GM18526 (cell line): ENCODE measurements around the gene PDIA5.

ENCODE experiments used
- POLR2A ChIP-seq: IDR thresholded peaks from 3 replicates; pipeline ENCODE4 v1.6.1; 2011; ENCODE audit not compliant: insufficient read length; ENCODE audit errors: extremely low read depth

Gene PDIA5

GRCh38 chr3:123129092-123129491, 62.3 kb downstream of the PDIA5 start:
- TF ChIP-seq POLR2A: no peak

DNA sequence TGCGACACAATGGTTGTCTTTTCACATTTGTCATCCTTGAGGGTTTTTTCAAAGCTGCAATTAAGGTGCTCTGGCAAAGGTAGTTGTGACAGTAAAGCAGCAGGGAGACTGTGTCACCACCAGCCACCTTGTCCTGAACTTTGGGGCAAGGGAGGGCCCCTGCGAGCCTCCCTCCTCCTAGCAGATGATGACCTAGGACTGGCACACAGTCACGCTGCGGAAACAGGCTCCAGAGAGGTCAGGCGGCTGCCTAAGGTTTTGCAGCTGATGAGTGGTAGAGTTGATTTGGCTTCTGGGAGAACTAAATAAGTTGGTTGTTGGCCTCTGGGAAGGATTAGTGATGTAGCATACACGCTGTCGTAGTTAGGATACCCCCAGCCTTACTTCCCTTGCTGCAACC, 62.7 kb downstream of the PDIA5 start:
- TF ChIP-seq POLR2A: no peak

GRCh38 chr3:123130079-123130750, 63.4 kb downstream of the PDIA5 start:
- no peak for TF ChIP-seq POLR2A

GRCh38 chr3:123134671-123135070, 67.8 kb downstream of the PDIA5 start:
- TF ChIP-seq POLR2A: no peak

GRCh38 chr3:123137001-123137400, 70.2 kb downstream of the PDIA5 start:
- no peak for TF ChIP-seq POLR2A

GRCh38 chr3:123138839-123139444, 72.1 kb downstream of the PDIA5 start:
- no peak for TF ChIP-seq POLR2A

GRCh38 chr3:123139522-123139921, 72.7 kb downstream of the PDIA5 start:
- no peak for TF ChIP-seq POLR2A

GRCh38 chr3:123140550-123140949, 73.7 kb downstream of the PDIA5 start:
- no peak for TF ChIP-seq POLR2A

DNA sequence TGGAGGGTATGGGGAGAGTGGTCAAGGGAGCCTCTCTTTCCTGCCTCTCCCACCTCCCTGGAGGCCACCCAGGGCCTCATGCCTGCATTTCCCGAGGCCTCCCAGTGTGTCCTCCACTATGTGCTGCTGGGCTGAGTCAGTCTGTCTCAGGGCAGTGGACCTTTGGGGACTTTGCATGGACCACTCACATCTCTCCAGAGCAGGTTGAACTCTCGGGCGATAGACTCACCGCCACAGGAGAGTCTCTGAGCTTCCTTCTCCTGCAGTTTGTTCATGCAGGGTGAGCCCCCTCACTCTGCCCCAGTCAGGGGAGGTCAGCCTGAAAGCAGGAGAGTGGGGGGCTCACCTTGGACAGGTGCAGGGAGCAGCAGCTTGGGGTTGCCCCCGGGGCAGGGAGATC, 74.5 kb downstream of the PDIA5 start:
- no peak for TF ChIP-seq POLR2A

DNA sequence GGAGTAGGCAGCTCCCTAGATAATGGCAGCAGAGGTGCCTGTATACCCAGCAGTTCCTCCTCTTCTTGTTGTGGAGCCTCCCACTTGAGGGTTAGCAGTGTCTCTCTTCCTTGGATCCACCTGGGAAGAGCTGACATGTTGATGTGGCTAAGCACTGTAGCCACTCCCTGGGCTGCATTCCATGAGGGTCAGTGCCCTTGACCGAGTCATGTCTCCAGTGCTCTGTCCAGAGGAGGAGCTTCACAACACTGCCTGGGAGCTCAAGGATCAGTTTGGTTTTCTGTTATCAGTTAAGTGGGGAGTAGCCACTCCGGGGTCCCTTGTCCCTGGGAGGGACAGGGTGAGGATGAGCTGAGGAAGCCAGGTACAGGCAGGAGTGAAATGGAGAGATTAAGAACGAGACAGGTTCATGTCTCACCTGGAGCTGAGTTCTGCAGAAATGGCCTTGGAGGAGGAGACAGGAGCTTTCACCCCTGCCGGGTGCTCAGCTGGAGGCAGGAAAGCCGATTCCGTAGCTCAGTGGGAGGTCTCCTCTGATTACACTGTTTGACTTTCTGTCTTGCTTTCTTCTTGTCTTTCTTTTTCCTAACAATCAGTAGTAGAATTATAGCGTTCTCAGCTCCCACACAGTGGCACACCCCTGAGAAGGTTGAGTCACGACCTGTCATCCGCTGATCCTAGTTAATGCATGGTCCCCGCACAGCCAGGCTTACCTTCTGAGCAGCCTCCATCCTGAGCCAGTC, 77.0 kb downstream of the PDIA5 start:
- TF ChIP-seq POLR2A: no peak

GRCh38 chr3:123147754-123148535, 81.1 kb downstream of the PDIA5 start:
- TF ChIP-seq POLR2A: no peak

GRCh38 chr3:123148772-123149171, 81.9 kb downstream of the PDIA5 start:
- no peak for TF ChIP-seq POLR2A

DNA sequence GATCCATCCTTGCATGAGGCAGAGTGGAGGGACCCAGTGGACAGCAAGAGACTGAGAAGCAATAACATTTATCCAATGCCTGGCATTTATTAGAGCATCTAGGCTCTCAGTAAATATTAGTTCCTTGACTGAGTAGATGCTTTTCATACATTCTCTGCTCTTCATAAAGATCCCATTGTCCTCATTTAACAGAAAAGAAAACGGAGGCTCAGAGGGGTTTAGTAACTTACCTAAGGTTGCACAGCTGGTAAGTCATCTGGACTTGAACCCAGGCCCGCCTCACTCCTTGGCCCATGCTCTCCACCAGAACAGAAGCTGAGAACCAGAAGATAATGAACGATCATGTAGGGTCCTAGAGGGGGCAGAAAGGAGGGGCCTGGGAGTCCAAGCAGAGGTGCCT, 82.7 kb downstream of the PDIA5 start:
- no peak for TF ChIP-seq POLR2A

GRCh38 chr3:123150449-123151215, 83.8 kb downstream of the PDIA5 start:
- TF ChIP-seq POLR2A: no peak

DNA sequence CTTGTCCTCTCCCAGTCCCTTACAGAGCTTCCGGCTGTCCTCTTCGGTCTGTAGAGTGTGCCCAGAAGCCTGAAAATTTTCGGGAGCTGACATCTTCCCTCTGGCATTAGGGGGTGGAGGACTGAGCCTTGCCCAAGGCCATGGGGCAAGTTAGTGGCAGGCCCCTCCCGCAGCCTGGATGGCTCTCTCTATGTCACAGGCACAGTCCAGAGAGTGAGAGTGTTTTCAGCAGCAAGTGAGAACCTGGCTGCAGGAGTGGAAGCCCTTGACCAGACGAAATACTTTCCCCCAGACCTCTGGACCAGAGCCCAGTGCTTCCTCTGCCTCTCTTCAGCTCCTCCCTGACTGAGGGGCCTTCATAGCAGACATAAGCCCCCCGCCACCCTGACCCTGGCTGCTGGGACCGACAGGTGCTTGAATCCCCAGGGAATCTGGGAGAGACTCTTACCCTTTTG, 84.5 kb downstream of the PDIA5 start:
- no peak for TF ChIP-seq POLR2A
